Peyer's patch (tissue), 4 donors: Measurements from ENCODE around the gene UVRAG. TPM values are rescaled to one million over a fixed set of nuclear protein-coding genes. Genes with fewer than 3 reads are reported as not detected.
"Not testable (repeated sequence)": the region's sequence is repeated elsewhere in the genome, so short reads cannot be mapped to it uniquely, and the experiment has no call there.

Source experiments
- DNase-seq, 3 donors: peaks; one replicate each; pipeline ENCODE4 v3.0.0-alpha.2; 2017 to 2019
- H3K27ac ChIP-seq, 4 donors: fragments of 200-600 bp; sonication (generic); one replicate each; pipeline ENCODE4 v1.5.1; 2016 to 2019
- H3K27me3 ChIP-seq, 2 donors: fragments of 200-600 bp; sonication (generic); one replicate each; pipeline ENCODE4 v1.5.1; 2019
- H3K36me3 ChIP-seq, 3 donors: fragments of 200-600 bp; sonication (generic); one replicate each; pipeline ENCODE4 v1.5.1; 2016 to 2019
- H3K4me1 ChIP-seq, 4 donors: fragments of 200-600 bp; sonication (generic); one replicate each; pipeline ENCODE4 v1.5.1; 2016 to 2019
- H3K4me3 ChIP-seq, 4 donors: fragments of 200-600 bp; sonication (generic); 1 replicate in 3 of 4; 2 replicates in 1 of 4; pipeline ENCODE4 v1.5.1; 2016 to 2019; ENCODE audit warnings: mild to moderate bottlenecking in 1 of 4
- H3K9me3 ChIP-seq, 4 donors: fragments of 200-600 bp; sonication (generic); one replicate each; pipeline ENCODE4 v1.5.1; 2016 to 2019; ENCODE audit warnings: mild to moderate bottlenecking in 1 of 4
- POLR2A ChIP-seq, 2 donors: fragments of 450-650 bp; IDR thresholded peaks; one replicate each; pipeline ENCODE4 v1.5.1; 2017; ENCODE audit warnings: antibody characterized with exemption in 2 of 2, mild to moderate bottlenecking in 2 of 2, moderate library complexity in 2 of 2
- total RNA-seq, 4 donors: library from RNA; depleted of rRNA; stranded (reverse); fragments of >200 nt; gene quantifications; one replicate each; pipeline ENCODE4 v1.1.0, GENCODE V29; 2016
- TF ChIP-seq, protein P1 (sequence below), 6 experiments: fragments of 450-650 bp in 4 of 6; fragments of 200-600 bp in 2 of 6; sonication (generic) in 1 of 6; IDR thresholded peaks; one replicate each; pipeline ENCODE4 v1.5.1; 2017 to 2019; ENCODE audit warnings: antibody characterized with exemption in 6 of 6, mild to moderate bottlenecking in 3 of 6, moderate library complexity in 1 of 6

UVRAG gene
- total RNA-seq, 4 donors from 2014 or later = 13.8 to 64.4 (median 22.1) TPM

DNA sequence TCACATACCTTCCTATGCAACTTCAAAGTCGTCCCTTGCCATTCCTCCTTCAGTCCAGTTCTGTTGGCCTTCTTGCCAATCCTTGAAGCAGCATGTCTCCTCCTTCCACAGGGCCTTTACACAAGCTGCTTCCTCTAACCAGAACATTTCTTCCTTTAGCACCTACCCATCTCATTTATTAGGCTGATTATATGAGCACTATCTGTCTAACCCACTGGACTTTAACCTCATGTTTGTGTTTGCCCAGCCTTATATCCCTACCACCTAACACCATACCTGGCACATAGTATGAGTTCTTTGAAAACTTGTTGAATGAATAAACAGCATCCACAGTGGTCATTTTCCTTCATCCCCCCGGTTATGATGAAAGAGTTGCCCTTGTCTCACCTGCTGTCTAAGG lies 236.9 kb downstream of the UVRAG start:
- DNase-seq = no peak
- H3K4me3 ChIP-seq = no peak overlapping the region
- H3K4me1 ChIP-seq = no peaks in the 10 kb centered on the region
- no peaks in the 10 kb centered on the region for H3K36me3 ChIP-seq
- no peak overlapping the region for H3K27ac ChIP-seq
- no peak for TF ChIP-seq POLR2A (IDR thresholded peaks at IDR 0.05)
- TF ChIP-seq, protein P1, sequence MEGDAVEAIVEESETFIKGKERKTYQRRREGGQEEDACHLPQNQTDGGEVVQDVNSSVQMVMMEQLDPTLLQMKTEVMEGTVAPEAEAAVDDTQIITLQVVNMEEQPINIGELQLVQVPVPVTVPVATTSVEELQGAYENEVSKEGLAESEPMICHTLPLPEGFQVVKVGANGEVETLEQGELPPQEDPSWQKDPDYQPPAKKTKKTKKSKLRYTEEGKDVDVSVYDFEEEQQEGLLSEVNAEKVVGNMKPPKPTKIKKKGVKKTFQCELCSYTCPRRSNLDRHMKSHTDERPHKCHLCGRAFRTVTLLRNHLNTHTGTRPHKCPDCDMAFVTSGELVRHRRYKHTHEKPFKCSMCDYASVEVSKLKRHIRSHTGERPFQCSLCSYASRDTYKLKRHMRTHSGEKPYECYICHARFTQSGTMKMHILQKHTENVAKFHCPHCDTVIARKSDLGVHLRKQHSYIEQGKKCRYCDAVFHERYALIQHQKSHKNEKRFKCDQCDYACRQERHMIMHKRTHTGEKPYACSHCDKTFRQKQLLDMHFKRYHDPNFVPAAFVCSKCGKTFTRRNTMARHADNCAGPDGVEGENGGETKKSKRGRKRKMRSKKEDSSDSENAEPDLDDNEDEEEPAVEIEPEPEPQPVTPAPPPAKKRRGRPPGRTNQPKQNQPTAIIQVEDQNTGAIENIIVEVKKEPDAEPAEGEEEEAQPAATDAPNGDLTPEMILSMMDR (IDR thresholded peaks at IDR 0.05) = no peak
- H3K9me3 ChIP-seq = peaks cover 0 to 4% (median 0%) of the 10 kb centered on the region in 4 donors
- no peaks in the 10 kb centered on the region for H3K27me3 ChIP-seq

DNA sequence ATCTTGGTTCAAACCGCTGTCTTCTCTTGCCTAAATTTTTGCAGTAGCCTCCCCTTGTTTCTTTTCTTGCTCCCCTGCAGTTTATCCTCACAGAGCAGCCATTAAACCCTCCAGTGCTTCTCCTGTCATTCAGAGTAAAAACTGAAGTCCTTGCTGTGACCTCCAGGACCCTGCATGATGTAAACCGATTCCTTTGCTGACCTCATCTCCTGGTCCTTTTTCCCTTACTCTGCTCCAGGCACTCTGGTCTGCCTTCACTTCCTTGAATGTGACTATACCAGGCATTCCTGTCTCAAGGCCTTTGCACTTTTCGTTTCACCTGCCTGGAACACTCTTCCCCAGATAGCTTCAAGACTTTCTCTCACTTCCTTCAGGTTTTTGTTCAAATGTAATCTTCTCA lies 239.3 kb downstream of the UVRAG start:
- Histone ChIP-seq H3K27me3 (no peaks in the 10 kb centered on the region), H3K9me3 (no peaks in the 10 kb centered on the region), H3K36me3 (no peaks in the 10 kb centered on the region), H3K4me3 (no peak overlapping the region), H3K4me1 (no peaks in the 10 kb centered on the region), H3K27ac (no peak overlapping the region)
- DNase-seq = no peak
- no peak for TF ChIP-seq POLR2A (IDR thresholded peaks at IDR 0.05)
- TF ChIP-seq, protein P1 (IDR thresholded peaks at IDR 0.05) = no peak

DNA sequence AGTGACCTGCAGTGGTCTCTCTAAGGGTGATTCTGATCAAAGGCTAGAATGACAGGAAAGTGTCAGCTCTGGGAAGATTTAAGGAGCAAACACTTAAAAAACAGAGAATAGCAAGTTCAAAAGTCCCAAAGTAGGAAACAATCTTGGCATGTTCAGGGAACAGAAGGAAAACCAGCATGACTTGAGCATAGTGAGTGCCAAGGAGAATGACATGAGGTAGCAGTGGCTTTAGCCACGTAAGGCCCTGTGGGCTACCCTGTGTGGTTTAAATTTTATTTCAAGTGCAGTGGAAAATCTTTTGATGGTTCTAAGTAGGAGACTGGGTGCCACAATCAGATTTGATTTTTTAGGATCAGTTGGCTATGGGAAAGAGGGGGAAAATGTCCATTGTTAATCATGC lies 241.9 kb downstream of the UVRAG start:
- H3K9me3 ChIP-seq = no peaks in the 10 kb centered on the region
- no peaks in the 10 kb centered on the region for H3K36me3 ChIP-seq
- TF ChIP-seq, protein P1 (IDR thresholded peaks at IDR 0.05) = no peak
- no peak for TF ChIP-seq POLR2A (IDR thresholded peaks at IDR 0.05)
- H3K4me3 ChIP-seq = no peak overlapping the region
- no peaks in the 10 kb centered on the region for H3K27me3 ChIP-seq
- H3K4me1 ChIP-seq = no peaks in the 10 kb centered on the region
- H3K27ac ChIP-seq = no peak overlapping the region
- no peak for DNase-seq

DNA sequence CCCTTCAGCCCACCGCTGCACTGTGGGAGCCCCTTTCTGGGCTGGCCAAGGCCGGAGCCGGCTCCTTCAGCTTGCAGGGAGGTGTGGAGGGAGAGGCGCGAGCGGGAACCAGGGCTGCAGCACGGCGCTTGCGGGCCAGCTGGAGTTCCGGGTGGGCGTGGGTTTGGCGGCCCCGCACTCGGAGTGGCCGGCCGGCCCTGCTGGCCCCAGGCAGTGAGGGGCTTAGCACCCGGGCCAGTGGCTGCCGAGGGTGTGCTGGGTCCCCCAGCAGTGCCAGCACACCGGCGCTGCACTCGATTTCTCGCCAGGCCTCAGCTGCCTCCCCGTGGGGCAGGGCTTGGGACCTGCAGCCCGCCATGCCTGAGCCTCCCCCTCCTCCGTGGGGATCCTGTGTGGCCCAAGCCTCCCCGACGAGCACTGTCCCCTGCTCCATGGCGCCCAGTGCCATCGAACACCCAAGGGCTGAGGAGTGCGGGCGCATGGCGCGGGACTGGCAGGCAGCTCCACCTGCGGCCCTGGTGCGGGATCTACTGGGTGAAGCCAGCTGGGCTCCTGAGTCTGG lies 245.5 kb downstream of the UVRAG start:
- H3K27ac ChIP-seq, H3K4me1 ChIP-seq, H3K27me3 ChIP-seq, H3K4me3 ChIP-seq, H3K36me3 ChIP-seq, DNase-seq, H3K9me3 ChIP-seq: not testable (repeated sequence)

DNA sequence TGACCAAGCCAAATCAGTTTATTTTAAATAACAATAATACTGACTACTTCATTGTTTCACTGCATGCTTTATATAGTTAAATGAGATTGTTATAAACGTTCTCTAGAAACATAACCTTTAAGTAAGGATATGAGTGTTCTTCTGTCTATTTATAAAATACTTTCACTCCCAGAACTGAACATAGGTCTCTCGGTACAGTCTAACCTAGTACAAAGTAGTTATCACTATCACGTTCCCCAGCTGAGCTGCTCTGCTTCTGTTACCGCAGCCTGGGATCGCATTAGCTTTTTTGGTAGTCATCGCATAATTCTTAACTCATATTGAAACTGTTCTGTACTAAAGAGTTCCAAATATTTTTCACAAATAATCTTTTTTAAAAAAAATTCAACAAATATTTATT lies 247.7 kb downstream of the UVRAG start:
- DNase-seq = no peak
- Histone ChIP-seq H3K4me1 (no peaks in the 10 kb centered on the region), H3K27ac (no peak overlapping the region), H3K4me3 (no peak overlapping the region), H3K9me3 (no peaks in the 10 kb centered on the region), H3K27me3 (no peaks in the 10 kb centered on the region), H3K36me3 (peaks cover 0 to 23% (median 0%) of the 10 kb centered on the region in 3 donors)
- TF ChIP-seq POLR2A (IDR thresholded peaks at IDR 0.05) = no peak
- TF ChIP-seq, protein P1 (IDR thresholded peaks at IDR 0.05) = no peak

DNA sequence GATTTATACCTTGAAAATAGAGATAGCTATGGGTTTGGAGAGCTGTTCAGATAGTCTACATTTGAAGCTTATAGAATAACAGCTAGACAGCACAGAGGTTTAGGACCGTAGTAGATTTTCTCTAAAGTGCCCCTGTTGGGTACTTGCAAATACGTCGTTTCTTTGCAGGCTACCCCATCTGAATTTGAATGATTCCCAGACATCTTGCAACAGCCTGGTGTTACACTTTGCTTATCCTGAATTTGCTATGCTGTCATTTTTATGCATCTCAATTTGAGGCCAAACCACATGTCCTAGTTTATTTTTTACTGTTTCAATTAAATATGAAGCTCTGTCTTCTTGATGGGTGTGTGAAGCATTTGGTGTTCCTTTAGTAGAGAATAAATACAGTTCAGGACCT lies 249.2 kb downstream of the UVRAG start:
- Histone ChIP-seq H3K36me3 (peaks cover 0 to 27% (median 0%) of the 10 kb centered on the region in 3 donors), H3K4me3 (no peak overlapping the region), H3K27ac (no peak overlapping the region), H3K9me3 (no peaks in the 10 kb centered on the region), H3K4me1 (no peaks in the 10 kb centered on the region), H3K27me3 (no peaks in the 10 kb centered on the region)
- no peak for DNase-seq
- TF ChIP-seq, protein P1 (IDR thresholded peaks at IDR 0.05) = no peak
- TF ChIP-seq POLR2A (IDR thresholded peaks at IDR 0.05) = no peak
